GM19035 (cell line): Measurements from ENCODE around the gene MYO1C.

ENCODE experiments used
- ATAC-seq: cut with Tn5 transposase; IDR thresholded peaks from one replicate; pipeline ENCODE4 v1.9.1; 2021; ENCODE audit not compliant: unreplicated experiment

MYO1C gene

GRCh38 chr17:1506649-1507267, 14.3 kb upstream of the MYO1C start:
- ATAC-seq = no peak

- no peak for ATAC-seq
These were observed 13.1 kb upstream of the MYO1C start for GRCh38 chr17:1505586-1505985.

GRCh38 chr17:1504866-1505265, 12.4 kb upstream of the MYO1C start:
- ATAC-seq = no peak

DNA sequence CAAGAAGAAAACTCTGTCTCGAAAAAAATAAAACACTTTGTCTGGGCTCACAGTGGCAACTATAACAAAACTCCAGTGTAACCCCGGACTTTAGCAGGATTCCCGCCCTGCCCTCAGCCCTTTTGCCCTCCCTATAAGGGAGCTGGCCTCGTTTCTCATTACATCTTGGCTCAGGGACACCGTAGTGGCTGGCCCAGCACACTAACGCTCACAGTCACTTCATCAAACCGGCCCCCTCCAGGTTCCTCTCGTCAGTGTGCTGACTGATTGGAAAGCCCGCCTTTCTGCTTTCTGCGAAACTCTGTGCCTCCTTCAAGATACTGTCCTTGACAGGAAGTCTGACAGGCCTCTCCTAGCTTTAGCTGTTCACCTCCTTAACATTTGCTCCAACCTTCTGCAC, 11.2 kb upstream of the MYO1C start:
- no peak for ATAC-seq

DNA sequence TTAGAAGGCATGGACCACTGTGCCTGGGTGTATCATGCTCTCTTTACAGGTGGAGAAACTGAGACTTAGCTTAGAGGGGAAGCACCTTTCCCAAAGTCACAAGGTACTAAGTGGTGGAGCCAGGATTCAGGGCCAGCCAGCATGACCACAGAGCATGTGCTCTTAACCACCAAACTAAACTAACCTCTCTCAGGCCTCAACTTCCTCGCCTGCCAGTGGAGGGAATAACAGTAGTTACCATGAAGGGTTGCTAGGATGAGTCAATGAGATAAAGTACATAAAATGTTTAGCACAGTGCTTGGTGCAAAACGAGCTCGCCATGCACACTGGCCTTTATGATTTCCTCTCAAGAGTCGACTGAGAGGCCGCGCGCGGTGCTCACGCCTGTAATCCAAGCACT, 6.4 kb upstream of the MYO1C start:
- no peak for ATAC-seq

- ATAC-seq = no peak
These were observed 5.7 kb upstream of the MYO1C start for GRCh38 chr17:1498233-1498632.

- ATAC-seq = no peak
These were observed 5.3 kb upstream of the MYO1C start for GRCh38 chr17:1497831-1498230.

GRCh38 chr17:1496869-1497268, 4.4 kb upstream of the MYO1C start:
- no peak for ATAC-seq

GRCh38 chr17:1495265-1495989, 2.9 kb upstream of the MYO1C start:
- ATAC-seq = no peak

GRCh38 chr17:1494736-1495253, 2.3 kb upstream of the MYO1C start:
- no peak for ATAC-seq

GRCh38 chr17:1494203-1494602, 1.7 kb upstream of the MYO1C start:
- ATAC-seq = no peak

- no peak for ATAC-seq
These were observed 950 bp upstream of the MYO1C start for GRCh38 chr17:1493291-1493980.

DNA sequence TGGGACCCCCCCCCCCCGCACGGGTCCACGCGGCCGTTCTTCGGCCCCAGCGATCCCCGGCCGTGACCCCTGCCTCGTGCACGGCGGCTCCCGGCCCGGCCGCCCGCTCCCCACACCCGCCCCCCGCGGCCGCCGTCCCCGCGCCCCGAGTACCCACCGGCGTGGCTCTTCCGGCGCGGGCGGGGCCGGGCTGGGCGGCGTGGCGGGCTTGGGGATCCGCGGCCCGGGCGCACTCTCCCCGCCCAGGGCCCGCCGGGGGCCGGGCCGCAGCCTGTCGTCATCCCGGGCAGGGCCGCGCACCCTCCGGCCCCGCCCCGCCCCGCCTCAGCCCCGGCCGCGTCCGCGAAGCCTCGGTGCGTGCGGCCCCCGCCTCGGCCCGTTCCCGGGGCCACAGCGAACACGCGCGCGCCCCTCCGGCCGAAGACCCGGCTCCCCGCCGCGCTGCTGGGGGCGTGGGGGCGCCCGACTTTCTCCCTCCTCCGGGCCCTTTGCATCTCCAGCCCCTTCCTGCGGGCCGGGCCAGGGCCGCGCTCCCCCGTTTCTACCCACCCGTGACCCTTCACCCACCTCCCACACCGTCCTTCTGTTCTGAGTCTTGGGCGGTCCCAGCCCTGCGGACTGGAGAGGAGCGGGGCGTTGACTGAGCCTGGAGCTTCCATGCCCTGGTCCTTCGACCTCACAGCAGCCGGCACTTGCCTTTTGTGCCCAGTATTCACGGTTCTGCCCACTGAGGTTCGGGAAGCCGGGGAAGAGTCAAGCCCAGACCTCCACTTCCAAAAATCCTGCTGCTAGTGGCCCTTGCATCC, 840 bp downstream of the MYO1C start:
- ATAC-seq = peak; percentile 44

- peak; percentile 53 for ATAC-seq
These were observed 1.6 kb downstream of the MYO1C start for GRCh38 chr17:1490643-1491442.

GRCh38 chr17:1488826-1489270, 3.6 kb downstream of the MYO1C start:
- ATAC-seq = no peak

- no peak for ATAC-seq
These were observed 4.3 kb downstream of the MYO1C start for GRCh38 chr17:1487939-1488825.

DNA sequence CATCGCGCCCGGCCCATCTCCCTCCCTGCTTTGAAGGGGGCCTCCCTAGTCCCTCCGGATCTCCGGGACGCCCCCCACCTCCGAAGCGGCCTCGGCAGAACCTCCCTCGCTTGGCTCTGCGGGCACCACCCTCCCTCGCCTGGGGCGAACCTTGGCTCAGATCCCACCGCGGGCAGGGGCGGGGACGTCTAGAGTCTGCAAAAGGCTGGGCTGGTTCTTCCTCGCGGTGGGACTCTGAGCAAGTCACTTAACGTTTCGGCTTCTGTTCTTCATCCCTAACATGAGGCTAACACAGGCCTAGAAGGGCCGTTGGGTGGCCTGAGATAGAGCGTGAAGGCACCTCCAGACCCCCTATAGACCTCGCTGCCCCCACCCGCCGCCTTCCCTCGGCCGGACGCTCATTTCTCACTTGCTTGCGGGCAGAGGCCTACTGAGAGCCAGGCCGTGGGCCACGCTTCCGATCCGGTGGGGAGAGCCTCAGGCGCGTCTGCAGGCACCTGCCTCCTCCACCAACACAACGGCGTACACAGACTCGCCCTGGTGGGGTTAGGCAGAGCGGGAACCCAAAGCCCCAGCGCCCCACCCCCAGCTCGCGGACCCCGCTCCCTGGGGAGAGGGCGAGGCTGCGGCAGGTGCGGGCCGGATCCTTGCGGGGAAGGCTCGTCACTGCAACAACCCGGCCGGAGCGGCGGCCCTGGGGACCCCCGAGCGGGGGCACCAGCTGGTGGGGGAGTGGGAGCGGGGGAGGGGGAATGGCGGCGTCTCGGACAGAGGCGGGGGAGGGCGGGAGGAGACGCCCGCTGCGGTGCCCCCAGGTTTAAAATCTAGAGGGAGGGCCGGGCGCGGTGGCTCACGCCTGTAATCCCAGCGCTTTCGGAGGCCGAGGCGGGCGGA, 5.4 kb downstream of the MYO1C start:
- no peak for ATAC-seq
